Measurements from ENCODE around the gene GSDME. TPM values are rescaled to one million over a fixed set of nuclear protein-coding genes. Genes with fewer than 3 reads are reported as not detected.
A peak's percentile ranks its signal among the peaks of the same experiment; 100 is the strongest.

Gene GSDME
- total and polyA plus RNA-seq, 2 experiments from 2014 or later: 35.1 to 48.1 TPM

- no peak overlapping the region for H2AFZ ChIP-seq
- H3K4me3 ChIP-seq: no peak overlapping the region
- H3K4me2 ChIP-seq: no peak overlapping the region
- TF ChIP-seq EZH2phosphoT487 (IDR thresholded peaks at IDR 0.05; ENCODE audit: low read depth, severe bottlenecking, unreplicated experiment): no peak
- H3K9me2 ChIP-seq (replicated peaks; ENCODE audit: insufficient read depth): no peaks in the 10 kb centered on the region
- H3K27ac ChIP-seq: no peak overlapping the region
- no peaks in the 10 kb centered on the region for H3K4me1 ChIP-seq (ENCODE audit: insufficient read depth)
- H3K27me3 ChIP-seq: no peaks in the 10 kb centered on the region
- no peaks in the 10 kb centered on the region for H3K79me2 ChIP-seq
- WGBS (ENCODE audit: low lambda C conversion rate, missing lambda C conversion rate): 96% methylated on average over 9 of the region's 9 CpGs
- no peaks in the 10 kb centered on the region for H4K20me1 ChIP-seq (ENCODE audit: insufficient read depth, poor library complexity, severe bottlenecking)
- H3K9me3 ChIP-seq (ENCODE audit: low read depth): no peaks in the 10 kb centered on the region
- H3K36me3 ChIP-seq (replicated peaks; ENCODE audit: insufficient read depth, low read depth): no peaks in the 10 kb centered on the region
- DNase-seq (ENCODE audit: low spot score): no peak
These were observed 30.8 kb upstream of the GSDME start for GRCh38 chr7:24788075-24788474.

GRCh38 chr7:24786941-24787340, 29.7 kb upstream of the GSDME start:
- H2AFZ ChIP-seq: no peak overlapping the region
- no peak overlapping the region for H3K4me2 ChIP-seq
- H3K36me3 ChIP-seq (replicated peaks; ENCODE audit: insufficient read depth, low read depth): no peaks in the 10 kb centered on the region
- no peaks in the 10 kb centered on the region for H3K27me3 ChIP-seq
- no peaks in the 10 kb centered on the region for H3K9me2 ChIP-seq (replicated peaks; ENCODE audit: insufficient read depth)
- H3K9me3 ChIP-seq (ENCODE audit: low read depth): no peaks in the 10 kb centered on the region
- no peaks in the 10 kb centered on the region for H3K79me2 ChIP-seq
- H3K27ac ChIP-seq: no peak overlapping the region
- no peaks in the 10 kb centered on the region for H4K20me1 ChIP-seq (ENCODE audit: insufficient read depth, poor library complexity, severe bottlenecking)
- no peaks in the 10 kb centered on the region for H3K4me1 ChIP-seq (ENCODE audit: insufficient read depth)
- WGBS (ENCODE audit: low lambda C conversion rate, missing lambda C conversion rate): 86% methylated on average over 5 of the region's 5 CpGs
- H3K4me3 ChIP-seq: no peak overlapping the region
- no peak for TF ChIP-seq CTCF (IDR thresholded peaks at IDR 0.05; ENCODE audit: poor library complexity)
- no peak for TF ChIP-seq EZH2 (IDR thresholded peaks at IDR 0.05; ENCODE audit: borderline replicate concordance)
- no peak for TF ChIP-seq EZH2phosphoT487 (IDR thresholded peaks at IDR 0.05; ENCODE audit: low read depth, severe bottlenecking, unreplicated experiment)
- DNase-seq (ENCODE audit: low spot score): no peak

GRCh38 chr7:24786306-24786705, 29.0 kb upstream of the GSDME start:
- 94% methylated on average over 4 of the region's 4 CpGs for WGBS (ENCODE audit: low lambda C conversion rate, missing lambda C conversion rate)
- TF ChIP-seq CTCF (IDR thresholded peaks at IDR 0.05; ENCODE audit: poor library complexity) (no peak), EZH2phosphoT487 (IDR thresholded peaks at IDR 0.05; ENCODE audit: low read depth, severe bottlenecking, unreplicated experiment) (no peak), EZH2 (IDR thresholded peaks at IDR 0.05; ENCODE audit: borderline replicate concordance) (no peak)

GRCh38 chr7:24784277-24784676, 27.0 kb upstream of the GSDME start:
- Histone ChIP-seq H3K36me3 (replicated peaks; ENCODE audit: insufficient read depth, low read depth) (no peaks in the 10 kb centered on the region), H3K79me2 (no peaks in the 10 kb centered on the region), H3K4me2 (no peak overlapping the region), H3K9me2 (replicated peaks; ENCODE audit: insufficient read depth) (no peaks in the 10 kb centered on the region), H3K27me3 (no peaks in the 10 kb centered on the region), H2AFZ (no peak overlapping the region), H3K4me3 (no peak overlapping the region), H3K4me1 (ENCODE audit: insufficient read depth) (no peaks in the 10 kb centered on the region), H4K20me1 (ENCODE audit: insufficient read depth, poor library complexity, severe bottlenecking) (no peaks in the 10 kb centered on the region), H3K27ac (no peak overlapping the region), H3K9me3 (ENCODE audit: low read depth) (no peaks in the 10 kb centered on the region)
- TF ChIP-seq EZH2phosphoT487 (IDR thresholded peaks at IDR 0.05; ENCODE audit: low read depth, severe bottlenecking, unreplicated experiment): no peak
- no peak for TF ChIP-seq CTCF (IDR thresholded peaks at IDR 0.05; ENCODE audit: poor library complexity)
- TF ChIP-seq EZH2 (IDR thresholded peaks at IDR 0.05; ENCODE audit: borderline replicate concordance): no peak
- peak; percentile 13 for DNase-seq (ENCODE audit: low spot score)
- whole genome bisulfite sequencing (ENCODE audit: low lambda C conversion rate, missing lambda C conversion rate): 87% methylated on average over 5 of the region's 5 CpGs

More at GRCh38 chr7:24786306-24786705, 29.0 kb upstream of the GSDME start:
- Histone ChIP-seq H3K79me2 (no peaks in the 10 kb centered on the region), H3K9me3 (ENCODE audit: low read depth) (no peaks in the 10 kb centered on the region), H3K36me3 (replicated peaks; ENCODE audit: insufficient read depth, low read depth) (no peaks in the 10 kb centered on the region), H4K20me1 (ENCODE audit: insufficient read depth, poor library complexity, severe bottlenecking) (no peaks in the 10 kb centered on the region), H3K27ac (no peak overlapping the region), H2AFZ (no peak overlapping the region), H3K9me2 (replicated peaks; ENCODE audit: insufficient read depth) (no peaks in the 10 kb centered on the region), H3K27me3 (no peaks in the 10 kb centered on the region), H3K4me3 (no peak overlapping the region), H3K4me1 (ENCODE audit: insufficient read depth) (no peaks in the 10 kb centered on the region), H3K4me2 (no peak overlapping the region)
- no peak for DNase-seq (ENCODE audit: low spot score)
